GM12872 (cell line): ENCODE measurements around the gene MAP3K20.

ENCODE experiments used
- TF ChIP-seq, protein P1 (sequence below): IDR thresholded peaks from 3 replicates; pipeline ENCODE4 v1.5.1; 2011; ENCODE audit warnings: low read depth, mild to moderate bottlenecking, low read length, moderate library complexity; ENCODE audit not compliant: insufficient read depth

Gene MAP3K20

GRCh38 chr2:173229086-173229485 is 153.4 kb downstream of the MAP3K20 start:
- TF ChIP-seq, protein P1, sequence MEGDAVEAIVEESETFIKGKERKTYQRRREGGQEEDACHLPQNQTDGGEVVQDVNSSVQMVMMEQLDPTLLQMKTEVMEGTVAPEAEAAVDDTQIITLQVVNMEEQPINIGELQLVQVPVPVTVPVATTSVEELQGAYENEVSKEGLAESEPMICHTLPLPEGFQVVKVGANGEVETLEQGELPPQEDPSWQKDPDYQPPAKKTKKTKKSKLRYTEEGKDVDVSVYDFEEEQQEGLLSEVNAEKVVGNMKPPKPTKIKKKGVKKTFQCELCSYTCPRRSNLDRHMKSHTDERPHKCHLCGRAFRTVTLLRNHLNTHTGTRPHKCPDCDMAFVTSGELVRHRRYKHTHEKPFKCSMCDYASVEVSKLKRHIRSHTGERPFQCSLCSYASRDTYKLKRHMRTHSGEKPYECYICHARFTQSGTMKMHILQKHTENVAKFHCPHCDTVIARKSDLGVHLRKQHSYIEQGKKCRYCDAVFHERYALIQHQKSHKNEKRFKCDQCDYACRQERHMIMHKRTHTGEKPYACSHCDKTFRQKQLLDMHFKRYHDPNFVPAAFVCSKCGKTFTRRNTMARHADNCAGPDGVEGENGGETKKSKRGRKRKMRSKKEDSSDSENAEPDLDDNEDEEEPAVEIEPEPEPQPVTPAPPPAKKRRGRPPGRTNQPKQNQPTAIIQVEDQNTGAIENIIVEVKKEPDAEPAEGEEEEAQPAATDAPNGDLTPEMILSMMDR = no peak

DNA sequence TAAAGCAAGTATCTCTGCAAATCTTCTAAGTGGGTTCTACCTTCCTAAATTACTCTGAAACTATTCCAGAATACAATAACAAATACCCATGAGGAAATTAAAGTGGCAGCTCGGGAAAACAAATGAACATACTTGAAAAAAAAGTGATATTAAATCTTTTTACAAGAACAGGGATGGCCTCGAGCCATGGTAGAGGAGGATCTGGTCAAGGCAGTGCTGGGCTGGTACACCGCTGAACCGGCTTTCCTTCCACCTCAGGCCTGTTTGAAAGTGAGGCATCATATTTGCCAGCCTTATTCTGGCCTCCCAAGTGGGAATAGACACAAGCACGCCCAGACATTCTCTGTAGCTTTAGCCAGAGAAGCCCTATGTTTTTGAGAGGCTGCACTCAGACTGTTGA is 154.5 kb downstream of the MAP3K20 start:
- TF ChIP-seq, protein P1 = no peak

GRCh38 chr2:173231042-173231441 is 155.4 kb downstream of the MAP3K20 start:
- TF ChIP-seq, protein P1 = no peak

- TF ChIP-seq, protein P1 = no peak
Observed at GRCh38 chr2:173231465-173231864, 155.8 kb downstream of the MAP3K20 start.

DNA sequence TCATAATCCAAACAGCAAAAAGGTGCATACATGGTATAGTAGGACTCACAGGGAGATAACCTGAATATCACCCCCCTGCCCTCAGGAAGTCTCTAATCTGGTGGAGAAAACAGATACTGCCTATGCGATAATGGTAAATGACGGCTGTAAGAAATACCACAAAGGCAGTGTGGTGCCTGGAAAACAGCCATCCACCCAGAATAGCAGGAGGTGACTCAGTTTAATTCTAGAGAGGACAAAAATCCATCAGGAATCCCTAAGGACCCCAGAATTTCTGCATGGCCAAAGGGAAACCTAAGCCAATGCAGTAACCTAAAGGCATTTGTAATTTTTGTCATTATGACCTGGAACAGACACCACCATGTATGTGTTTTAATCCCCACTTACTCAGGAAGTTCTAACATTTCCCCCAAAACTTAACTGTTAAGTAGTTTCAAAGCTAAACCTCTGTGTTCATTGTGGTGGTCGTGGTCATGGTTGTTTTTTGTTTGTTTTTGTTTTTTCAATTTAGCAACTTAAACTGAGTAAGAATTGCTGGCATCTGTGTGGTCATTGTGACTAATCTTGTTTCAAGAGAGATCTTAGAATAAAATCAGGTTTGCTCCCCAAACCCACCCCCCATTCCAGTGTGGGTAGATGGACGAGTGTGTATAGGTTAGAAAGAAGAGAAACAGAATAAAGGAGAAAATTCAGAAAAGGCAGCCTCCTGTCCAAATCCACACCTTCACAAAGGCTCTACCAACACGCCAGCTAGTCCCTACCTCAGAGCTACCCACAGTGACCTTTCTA is 157.5 kb downstream of the MAP3K20 start:
- TF ChIP-seq, protein P1 = no peak

GRCh38 chr2:173235947-173236803 is 160.5 kb downstream of the MAP3K20 start:
- TF ChIP-seq, protein P1 = no peak

DNA sequence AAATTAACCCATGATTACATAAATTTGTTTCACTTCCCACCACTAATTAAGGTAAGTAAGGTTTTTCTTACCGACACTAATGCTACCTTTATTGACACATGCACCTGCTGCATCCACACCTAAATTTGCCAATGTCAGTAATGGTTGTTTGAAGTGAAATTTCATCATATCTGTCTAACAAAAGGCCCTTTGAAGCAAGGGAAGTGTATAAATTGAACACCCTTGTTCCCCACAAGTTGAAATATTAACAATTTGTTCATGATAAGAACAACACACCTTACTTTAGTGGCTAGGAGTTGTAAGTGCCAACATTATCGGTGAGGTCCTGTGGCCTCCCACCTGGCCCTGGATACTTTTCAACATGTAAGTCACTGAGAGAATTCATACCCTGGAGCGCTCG is 162.7 kb downstream of the MAP3K20 start:
- TF ChIP-seq, protein P1 = no peak
